Measurements from ENCODE around the gene PEX7.
"Not testable (repeated sequence)": the region's sequence is repeated elsewhere in the genome, so short reads cannot be mapped to it uniquely, and the experiment has no call there.

PEX7 gene

GRCh38 chr6:136958168-136958567 lies 135.8 kb downstream of the PEX7 start:
- DNase-seq, result no peak

- no peak for DNase-seq
Observed at GRCh38 chr6:136959471-136959891, 137.1 kb downstream of the PEX7 start.

GRCh38 chr6:136959935-136960334 lies 137.5 kb downstream of the PEX7 start:
- not testable (repeated sequence) for DNase-seq

- no peak for DNase-seq
Observed at GRCh38 chr6:136960781-136961180, 138.4 kb downstream of the PEX7 start.

- DNase-seq, result no peak
Observed at GRCh38 chr6:136961848-136962247, 139.5 kb downstream of the PEX7 start.

GRCh38 chr6:136962661-136963060 lies 140.3 kb downstream of the PEX7 start:
- no peak for DNase-seq

GRCh38 chr6:136963259-136963658 lies 140.9 kb downstream of the PEX7 start:
- no peak for DNase-seq

Measured in CD4-positive, alpha-beta T cell treated with Interleukin-15 for 1 hour (primary cell).